Measurements from ENCODE around the gene ATE1.

- no peak for TF ChIP-seq RARB (CRISPR knock-in tag; IDR thresholded peaks at IDR 0.05)
- TF ChIP-seq CREB5 (CRISPR knock-in tag; IDR thresholded peaks at IDR 0.05; ENCODE audit: low read depth), result no peak; the same call in 1 of the 2 replicates
- no peak for TF ChIP-seq OSR1 (CRISPR knock-in tag; IDR thresholded peaks at IDR 0.05)
- no peak for TF ChIP-seq BACH2 (CRISPR knock-in tag; IDR thresholded peaks at IDR 0.05; ENCODE audit: borderline replicate concordance)
- TF ChIP-seq ZFP3 (CRISPR knock-in tag; IDR thresholded peaks at IDR 0.05), result no peak
These were observed 154.9 kb downstream of the ATE1 start for GRCh38 chr10:121772884-121773283.

Data from SK-N-SH treated with all-trans-retinoic acid at 6 μM for 48 hours (cell line).